KG1 (cell line): ENCODE results near the gene NECAB2.
"Not testable (repeated sequence)": the region's sequence is repeated elsewhere in the genome, so short reads cannot be mapped to it uniquely, and the experiment has no call there.

Experiments
- DNase-seq: peaks from one replicate; lab custom pipeline; 2025; lab: John Stamatoyannopoulos, UW

NECAB2 gene

DNA sequence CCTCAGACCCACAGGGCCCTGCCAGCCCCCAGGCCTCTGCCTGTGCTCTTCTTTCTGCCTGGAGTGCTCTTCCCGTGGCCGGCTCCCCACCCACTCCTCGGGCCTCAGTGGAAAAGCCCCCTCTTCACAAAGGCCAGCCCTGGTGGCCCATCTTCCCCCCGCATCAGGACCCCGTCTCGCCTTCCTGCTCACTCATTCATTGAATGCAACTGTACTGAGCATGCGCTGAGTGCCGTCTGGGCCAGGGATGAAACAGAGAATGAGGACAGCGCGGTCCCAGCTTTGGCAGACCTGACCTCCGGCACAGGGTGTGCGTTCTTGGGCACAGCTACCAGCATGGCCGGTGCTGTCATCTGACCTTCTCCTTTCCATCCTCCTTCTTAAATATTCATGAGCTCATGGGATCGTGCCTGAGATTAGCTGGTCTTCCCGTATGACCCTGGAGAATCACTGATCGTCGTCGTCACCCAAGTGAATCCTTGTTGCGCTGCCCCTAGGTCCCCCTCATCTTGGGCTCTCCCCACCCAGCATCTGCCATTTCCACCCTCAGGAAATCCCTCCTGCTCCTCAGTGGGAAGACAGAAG lies 31.4 kb upstream of the NECAB2 start:
- no peak for DNase-seq

DNA sequence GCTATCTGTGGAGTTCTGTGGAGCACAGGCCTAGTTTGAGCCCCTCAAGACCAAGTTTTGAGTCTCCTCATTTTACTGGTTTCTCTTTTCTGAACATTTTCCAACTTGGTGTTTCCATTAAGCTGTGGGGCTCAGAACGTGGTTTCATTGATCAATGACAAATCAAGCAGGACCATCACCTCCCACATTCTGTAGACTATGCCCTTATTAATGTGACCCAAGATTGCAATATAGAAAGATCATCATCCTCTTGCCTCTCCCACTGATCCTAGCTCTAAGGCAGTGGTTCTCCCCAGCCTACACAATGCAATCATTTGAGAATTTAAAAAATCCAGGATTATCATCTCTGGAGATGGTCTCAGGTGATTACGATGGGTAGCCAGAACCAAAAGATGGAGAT lies 30.8 kb upstream of the NECAB2 start:
- DNase-seq = no peak

DNA sequence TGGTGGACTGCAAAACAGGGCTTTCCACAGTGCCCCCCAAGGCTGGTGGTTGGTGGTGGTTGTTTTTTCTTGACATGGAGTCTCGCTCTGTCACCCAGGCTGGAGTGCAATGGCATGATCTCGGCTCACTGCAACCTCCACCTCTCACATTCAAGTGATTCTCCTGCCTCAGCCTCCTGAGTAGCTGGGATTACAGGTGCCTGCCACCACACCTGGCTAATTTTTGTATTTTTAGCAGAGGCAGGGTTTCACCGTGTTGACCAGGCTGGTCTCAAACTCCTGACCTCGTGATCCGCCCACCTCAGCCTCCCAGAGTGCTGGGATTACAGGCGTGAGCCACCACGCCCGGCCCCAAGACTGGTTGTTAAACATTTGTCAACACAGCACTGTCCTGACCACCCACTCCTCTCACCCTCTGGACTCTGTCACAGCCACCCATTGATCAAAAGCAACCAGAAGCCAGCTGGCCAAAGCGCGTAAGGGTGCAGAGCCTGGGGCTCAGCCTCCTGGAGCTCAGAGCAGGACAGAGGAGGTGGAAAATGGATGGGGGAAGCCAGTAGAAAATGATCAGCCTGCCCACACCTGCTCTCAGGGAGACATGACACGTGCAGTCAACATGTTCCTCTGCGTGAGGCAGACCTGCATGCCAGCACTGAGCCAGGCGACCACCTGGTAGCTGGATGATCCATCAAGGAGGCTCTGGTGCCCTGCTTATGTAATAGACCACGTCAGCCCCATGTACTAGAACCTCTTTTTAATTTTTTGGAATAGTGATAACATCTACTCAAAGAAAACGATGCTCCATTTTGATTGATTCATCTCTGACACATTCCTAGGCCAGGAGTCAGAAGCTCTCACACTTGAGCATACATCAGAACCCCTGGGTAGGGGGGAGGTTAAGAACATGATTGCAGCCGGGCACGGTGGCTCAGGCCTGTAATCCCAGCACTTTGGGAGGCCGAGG lies 29.8 kb upstream of the NECAB2 start:
- DNase-seq = no peak

DNA sequence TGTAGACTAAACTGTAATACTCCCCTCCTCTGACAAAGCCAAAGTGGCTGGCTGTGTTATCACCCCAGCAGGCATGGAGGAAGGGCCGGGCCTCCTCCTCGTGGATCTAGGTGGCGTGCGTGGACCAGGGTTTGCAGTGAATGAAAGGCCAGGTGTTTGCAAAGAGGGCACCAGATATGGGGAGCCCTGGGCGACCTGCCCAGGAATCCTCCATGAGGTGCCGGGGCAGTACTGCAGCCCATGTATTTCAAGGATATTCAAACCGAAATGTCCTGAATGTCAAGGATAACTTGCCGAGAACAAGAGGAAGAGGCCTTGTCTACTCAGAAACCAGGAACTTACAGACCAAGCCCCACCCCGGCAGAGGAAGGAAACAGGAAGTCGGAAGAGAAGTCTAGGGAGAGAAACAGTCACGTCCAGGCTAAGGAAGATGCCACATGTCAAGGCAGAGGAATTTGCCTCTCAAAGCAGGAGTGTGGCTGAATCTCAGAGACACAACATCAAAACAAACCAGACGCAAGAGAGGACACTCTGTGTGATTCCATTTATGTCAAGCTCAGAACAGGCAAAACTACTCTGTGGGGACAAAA lies 28.7 kb upstream of the NECAB2 start:
- no peak for DNase-seq

DNA sequence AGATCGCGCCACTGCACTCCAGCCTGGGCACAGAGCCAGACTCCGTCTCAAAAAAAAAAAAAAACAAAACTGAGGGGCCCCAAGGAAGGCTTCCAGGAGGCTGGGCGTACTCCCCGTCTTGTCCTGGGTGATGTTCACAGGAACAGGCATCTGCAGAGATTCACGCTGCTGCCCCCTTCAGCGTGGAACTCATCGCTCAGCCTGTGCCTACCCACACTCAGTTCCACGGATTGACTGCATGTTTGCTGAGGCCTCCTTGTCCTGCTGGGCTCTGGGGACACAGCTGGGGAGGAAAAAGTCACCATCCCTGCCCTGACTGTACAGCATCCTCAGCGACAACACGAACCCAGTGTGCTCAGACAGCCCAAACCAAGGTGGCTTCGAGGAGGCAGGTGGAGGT lies 27.9 kb upstream of the NECAB2 start:
- no peak for DNase-seq

DNA sequence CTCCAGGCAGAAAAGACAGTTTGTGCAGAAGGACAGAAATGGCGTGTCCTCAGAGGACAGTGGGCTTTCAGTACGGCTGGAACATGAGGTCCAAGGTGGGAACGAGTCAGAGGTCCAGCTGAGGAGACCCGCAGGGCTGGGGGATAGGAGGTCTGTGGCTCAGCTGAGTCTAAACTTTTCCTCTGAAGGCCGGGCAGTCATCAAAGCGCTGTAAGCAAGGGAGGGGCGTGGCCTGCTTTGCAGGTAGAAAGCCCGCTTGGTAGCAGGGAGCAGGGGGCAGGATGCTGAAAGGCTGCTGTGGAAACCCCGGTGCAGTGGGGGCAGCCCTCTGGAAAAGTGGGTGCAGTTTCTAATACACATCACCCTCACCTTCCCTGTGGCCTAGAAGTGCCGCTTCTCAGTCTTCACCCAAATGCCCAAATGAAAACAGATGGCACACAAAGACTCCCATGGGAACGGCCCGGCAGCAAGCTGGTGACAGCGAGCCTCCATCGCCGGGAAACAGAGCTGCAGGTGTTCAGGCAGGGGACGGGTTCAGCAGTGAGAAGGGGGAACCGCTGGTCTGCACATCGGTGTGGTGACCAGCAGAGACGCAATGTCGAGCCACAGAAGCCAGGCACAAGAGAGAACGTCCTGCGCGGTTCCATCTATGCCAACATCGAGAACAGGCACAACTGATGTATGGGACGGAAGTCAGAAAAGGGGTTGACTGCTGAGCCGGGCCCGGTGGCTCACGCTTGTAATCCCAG lies 27.2 kb upstream of the NECAB2 start:
- no peak for DNase-seq

DNA sequence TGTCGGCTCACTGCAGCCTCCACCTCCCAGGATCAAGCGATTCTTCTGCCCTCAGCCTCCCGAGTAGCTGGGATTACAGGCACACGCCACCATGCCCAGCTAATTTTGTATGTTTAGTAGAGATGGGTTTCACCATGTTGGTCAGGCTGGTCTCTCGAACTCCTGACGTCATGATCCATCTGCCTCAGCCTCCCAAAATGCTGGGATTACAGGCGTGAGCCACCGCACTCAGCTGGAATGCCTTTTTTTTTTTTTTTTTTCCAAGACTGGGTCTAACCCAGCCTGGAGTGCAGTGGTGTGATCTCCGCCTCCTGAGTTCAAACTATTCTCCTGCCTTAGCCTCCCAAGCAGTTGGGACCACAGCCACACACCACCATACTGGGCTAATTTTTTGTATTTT lies 26.5 kb upstream of the NECAB2 start:
- DNase-seq = not testable (repeated sequence)

DNA sequence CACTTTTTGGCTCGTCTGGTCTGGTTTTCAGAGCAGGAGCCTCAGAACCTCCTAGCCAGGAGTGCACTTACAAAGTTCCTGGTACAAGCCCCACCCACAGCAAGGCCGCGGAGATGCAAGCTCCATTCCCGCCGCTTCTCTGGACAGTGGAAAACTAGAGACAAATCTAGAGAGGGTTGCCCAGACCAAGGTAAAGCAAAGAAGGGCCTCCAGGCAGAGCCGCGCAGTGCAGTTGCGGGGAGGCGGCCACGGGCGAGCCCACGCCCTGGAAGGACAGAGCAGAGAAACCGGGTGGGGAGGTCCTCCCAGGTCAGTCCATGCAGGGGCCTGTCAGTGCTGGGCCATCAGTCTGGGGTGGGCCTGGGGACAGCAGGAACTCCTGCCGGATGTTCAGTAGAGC lies 26.0 kb upstream of the NECAB2 start:
- DNase-seq = no peak

DNA sequence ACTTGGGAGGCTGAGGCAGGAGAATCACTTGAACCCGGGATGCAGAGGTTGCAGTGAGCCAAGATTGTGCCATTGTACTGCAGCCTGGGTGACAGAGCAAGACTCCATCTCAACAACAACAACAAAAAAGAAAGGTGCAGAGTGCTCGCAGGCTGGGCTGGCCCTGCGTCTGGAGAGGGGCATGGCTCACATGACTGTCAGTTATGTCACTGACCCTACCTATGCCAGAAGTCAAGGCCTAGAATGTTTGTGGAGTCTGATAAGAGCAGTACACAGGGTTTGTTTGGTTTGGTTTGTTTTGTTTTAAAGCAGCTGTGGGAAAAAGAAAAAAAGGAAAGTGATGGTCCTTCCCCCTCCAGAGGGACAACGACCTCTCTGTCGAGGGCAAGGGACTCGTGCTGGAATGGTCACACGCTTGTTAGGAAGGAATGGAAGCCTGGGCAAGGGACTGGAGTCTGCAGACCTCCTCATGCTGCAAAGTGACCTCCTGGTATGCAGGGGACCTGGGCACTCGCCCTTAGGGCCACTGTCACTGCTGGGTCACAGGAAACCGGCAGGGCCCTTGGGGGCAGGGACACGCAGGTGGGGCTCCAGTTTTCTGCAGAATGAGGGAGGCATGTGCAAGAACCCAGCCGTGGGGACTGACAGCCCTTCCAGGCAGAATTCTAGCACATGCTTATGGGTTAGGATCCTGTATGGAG lies 25.1 kb upstream of the NECAB2 start:
- DNase-seq = no peak

DNA sequence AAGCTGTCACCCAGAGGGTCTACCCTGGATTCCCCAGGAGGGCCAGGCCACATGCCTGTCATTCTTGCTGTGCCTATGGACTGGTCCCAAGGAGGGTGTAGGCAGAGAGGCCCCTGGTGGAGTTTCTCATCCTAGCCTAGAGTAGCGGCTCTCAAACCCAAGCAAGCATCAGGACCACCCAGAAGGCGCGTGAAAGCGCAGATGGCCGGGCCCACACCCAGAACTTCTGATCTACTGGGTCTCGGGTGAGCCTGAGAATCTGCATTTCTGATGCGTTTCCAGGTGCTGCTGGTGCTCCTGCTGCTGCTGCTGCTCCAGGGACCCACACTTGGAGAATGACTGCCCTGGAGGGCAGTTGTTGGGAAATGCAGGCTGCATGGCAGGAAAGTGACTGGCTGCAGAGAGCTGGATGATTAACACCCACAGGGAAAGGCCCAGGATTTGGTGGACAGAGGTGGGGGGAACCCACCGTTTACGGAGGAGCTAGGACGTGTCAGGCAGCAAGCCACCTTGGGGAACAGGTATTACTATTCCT lies 24.5 kb upstream of the NECAB2 start:
- DNase-seq = no peak

DNA sequence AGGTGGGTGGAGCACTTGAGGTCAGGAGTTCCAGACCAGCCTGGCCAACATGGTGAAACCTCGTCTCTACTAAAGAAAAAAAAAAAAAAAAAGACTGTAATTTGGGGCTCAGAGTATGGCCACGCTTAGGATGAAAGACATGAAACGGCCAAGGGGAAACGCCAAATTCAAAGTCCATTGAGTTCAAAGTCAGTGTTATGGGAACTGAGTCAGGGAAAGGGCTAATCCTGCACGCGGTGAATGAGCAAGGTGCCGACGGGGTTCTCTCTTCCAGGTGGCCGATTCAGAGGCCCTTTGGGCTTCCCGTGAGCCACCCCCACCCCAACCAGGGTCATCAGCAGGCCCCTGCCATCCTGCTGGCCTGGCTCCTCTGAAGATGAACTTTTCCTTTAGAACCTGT lies 22.5 kb upstream of the NECAB2 start:
- no peak for DNase-seq

DNA sequence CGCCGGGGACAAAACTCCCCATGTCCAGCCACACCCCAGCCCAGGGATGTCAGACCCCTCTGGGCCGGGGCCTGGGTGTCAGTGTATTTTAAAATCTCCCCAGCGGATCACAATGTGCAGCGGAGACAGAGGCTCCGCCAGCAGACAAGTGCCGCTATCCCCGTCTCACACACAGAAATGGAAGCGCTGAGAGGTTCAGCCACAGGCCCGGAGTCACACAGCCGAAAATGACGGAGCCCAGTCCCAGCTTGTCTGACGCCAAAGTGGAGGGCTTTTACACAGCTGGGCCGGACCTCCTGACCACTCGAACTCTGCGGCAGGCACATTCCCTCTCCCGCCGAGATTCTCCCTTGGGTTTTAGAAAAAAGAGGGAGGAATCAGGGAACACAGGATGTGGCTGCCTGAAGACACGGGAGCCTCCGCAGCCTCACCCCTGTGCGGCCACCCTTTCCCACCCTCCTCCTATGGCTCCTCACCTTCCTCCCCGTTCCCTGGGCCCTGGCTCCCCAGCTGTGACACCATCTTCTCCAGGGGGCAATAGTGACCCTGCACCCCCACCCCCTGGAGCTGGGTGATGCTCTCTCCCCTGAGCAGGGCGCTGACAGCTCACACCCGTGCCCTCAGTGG lies 21.8 kb upstream of the NECAB2 start:
- DNase-seq = no peak

DNA sequence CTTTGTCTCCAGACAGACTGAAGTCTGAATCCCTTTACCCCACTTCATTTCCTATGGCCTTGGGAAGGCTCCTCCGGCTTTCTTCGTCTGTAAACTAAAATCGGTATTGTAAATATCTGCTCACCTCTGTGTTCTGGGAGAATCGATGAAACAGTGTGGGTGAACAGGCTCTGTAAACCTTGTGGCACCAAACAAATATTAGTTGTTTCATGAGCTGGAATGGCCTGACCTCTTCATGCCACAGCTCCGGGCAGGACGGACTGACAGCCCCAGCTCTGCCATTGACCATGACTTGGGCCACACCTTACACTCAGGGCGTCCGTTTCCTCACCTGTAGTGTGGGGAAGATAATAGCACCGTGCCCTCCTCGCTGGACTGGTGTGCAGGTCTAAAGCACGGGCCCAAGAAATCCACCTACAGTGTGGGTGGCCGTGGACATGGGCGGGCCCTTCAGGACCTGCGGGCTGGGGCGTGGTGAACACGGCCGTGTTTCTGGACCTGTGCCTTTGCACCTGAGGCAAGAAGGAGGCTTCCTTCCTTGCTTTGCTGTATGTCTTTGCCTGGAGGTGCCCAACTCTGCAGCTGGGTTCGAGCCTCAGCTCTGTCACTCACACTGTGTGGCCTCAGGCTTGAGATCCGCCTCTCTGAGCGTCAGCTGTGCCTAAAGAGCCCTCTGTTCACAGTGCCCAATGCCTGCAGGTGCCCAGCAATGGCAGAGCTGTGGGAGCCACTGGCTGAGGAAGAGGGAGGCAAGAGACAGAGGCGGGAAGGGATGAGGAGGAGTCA lies 21.1 kb upstream of the NECAB2 start:
- DNase-seq = no peak

DNA sequence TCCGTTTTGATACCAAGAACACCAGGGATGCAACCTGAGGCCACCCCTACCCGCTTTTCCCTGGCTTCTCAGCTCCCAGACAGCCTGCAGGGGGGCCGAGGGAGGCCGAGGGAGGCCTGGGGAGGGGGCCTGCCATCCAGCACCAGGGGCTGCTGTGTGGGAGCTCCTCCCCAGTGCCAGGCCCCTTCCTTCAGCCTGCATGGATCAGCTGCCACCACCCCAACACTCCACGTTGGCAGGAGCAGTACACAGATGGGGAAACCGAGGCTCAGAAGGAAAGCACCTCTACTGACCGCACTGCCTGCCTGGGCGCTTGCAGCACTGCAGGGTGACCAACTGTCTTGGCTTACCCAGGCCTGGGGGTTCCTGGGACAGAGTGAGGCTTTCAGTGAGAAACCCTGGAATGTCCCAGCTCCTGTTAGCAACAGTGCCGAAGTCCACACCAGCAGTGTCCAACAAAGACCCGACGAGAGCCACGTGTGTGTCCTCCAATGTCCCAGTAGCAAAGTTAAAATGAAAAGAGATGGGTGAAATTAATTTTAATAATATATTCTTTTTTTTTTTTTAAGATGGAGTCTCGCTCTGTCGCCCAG lies 20.3 kb upstream of the NECAB2 start:
- DNase-seq = no peak

DNA sequence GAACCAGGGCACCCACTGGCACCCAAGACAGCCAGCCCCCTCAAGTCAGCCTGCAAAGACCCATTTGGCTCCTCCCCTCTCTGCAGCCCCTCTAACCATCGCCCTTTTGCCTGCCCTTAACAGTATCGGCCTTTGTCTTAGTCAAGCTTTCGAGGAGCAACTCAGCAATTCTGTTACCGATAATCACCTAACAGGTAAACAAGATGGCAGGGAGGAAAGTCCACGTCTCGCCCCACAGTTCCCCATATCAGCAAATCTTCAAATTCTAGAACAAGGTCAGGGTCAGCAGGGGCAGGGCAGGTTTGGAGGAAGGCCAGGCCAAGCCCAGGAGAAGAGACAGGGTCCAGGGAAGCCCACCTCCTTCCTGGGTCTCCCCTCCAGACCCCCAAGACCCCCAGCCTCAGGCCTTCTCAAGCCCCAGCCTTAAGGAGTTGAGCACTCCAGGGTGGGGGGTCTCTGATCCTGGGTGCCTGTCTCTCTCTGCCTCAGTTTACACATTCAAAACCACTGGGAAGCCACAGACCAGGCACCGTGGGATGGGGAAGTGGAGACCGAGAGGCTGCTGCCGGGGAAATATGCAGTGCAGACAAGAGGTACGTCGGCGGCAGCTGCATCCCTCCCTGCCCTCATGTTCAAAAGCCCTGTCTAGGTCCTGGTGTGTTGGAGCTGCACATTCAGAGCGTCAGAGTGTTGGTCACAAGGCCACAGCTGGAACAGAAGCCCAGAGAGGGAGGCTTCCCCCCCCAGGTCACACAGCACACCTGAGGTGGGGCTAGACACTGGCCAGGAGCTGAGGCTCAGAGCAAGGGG lies 18.9 kb upstream of the NECAB2 start:
- DNase-seq = no peak

DNA sequence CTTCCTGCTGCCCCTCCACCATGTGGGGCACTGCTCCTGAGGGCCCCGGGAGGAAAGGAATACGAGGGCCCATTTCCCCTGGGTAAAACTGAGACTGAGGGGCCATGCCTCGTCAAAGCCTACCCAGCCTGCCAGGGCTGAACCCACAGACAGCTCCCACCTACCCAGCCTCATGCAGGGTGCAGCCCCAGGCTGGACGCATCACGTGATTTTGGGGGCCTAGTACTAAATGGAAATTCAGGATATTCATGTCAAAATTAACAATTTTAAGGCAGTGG lies 18.4 kb upstream of the NECAB2 start:
- DNase-seq = no peak

DNA sequence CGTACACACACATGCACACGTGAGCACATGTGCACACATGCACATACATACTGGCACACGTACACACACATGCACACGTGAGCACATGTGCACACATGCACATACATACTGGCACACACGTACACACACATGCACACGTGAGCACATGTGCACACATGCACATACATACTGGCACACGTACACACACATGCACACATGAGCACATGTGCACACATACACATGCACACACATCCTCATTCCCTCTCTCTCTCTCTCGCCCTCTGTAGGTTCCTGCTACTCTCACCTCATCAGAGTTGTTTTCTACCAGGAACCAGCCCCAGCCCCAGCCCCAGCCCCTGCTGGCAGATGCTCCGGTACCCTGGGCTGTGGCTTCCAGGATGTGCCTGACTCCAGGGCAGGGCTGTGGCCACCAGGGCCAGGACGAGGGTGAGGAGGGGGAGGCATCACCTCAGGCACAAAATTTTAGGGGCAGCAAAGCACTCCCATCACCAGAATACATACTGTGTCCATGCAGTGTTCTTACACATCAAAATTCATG lies 17.1 kb upstream of the NECAB2 start:
- DNase-seq = not testable (repeated sequence)

DNA sequence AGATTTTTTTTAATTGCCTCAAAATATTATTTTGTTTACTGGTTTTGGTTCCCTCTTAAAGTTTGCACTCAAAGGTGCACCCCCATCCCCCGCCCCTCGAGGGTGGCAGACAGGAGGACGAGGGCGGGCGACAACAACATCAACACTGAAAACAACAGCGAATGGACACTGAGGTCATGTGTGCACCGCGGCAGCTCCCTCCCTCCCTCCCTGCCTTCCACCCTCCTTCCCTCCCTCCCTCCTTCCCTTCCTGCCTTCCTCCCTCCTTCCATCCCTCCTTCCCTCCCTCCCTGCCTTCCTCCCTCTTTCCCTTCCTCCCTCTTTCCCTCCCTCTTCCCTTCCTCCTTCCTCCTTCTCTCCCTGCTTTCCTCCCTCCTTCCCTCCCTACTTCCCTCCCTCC lies 16.5 kb upstream of the NECAB2 start:
- no peak for DNase-seq

DNA sequence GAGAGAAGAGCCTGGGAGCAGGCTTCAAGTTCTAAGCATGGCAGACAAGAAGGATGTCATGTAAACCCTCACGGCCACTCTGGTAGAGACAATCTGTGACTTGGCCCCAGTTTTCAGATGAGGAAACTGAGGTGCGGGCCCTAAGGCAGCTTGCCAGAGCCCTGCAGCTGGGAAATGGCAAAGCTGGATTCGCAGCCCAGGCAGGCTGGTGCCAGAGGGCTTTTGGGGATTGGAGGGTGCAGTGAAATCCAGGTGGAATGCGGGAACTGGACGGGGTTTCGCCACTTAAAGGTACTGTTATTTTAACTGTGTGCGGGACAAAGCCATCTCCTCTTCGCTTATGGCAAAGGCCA lies 15.5 kb upstream of the NECAB2 start:
- no peak for DNase-seq
